Activated CD4-positive, alpha-beta memory T cell treated with anti-CD3 and anti-CD28 coated beads, Interleukin-2, amount 10 ng/mL, durations not matched to agents 7 days and 5 days (primary cell): ENCODE measurements around the gene BRMS1. TPM values are rescaled to one million over a fixed set of nuclear protein-coding genes. Genes with fewer than 3 reads are reported as not detected.
"Not testable (repeated sequence)": the region's sequence is repeated elsewhere in the genome, so short reads cannot be mapped to it uniquely, and the experiment has no call there.

ENCODE experiments used
- CTCF ChIA-PET: fragments of 350-600 bp; sonication (Branson Sonifier 250); formaldehyde crosslinking; loops from one replicate; lab custom pipeline; 2021; ENCODE audit warnings: antibody characterized with exemption, inconsistent platforms; lab: Charles Lee
- POLR2A ChIA-PET: fragments of 350-600 bp; sonication (Branson Sonifier 250); formaldehyde crosslinking; loops from one replicate; lab custom pipeline; 2021; ENCODE audit warnings: antibody characterized with exemption; lab: Charles Lee
- DNase-seq: peaks from one replicate; pipeline ENCODE4 v3.0.0-alpha.2; 2020
- H3K27ac Mint-ChIP-seq: one replicate; pipeline ENCODE4 v1.8.0; 2021; ENCODE audit warnings: mild to moderate bottlenecking, mixed read lengths
- H3K27me3 Mint-ChIP-seq: one replicate; pipeline ENCODE4 v1.8.0; 2021; ENCODE audit warnings: mixed read lengths
- H3K36me3 Mint-ChIP-seq: one replicate; pipeline ENCODE4 v1.8.0; 2021; ENCODE audit warnings: low read depth, mixed read lengths
- H3K4me1 Mint-ChIP-seq: one replicate; pipeline ENCODE4 v1.8.0; 2021; ENCODE audit warnings: mixed read lengths
- H3K4me3 Mint-ChIP-seq: one replicate; pipeline ENCODE4 v1.8.0; 2021; ENCODE audit warnings: mild to moderate bottlenecking, mixed read lengths
- H3K9me3 Mint-ChIP-seq: one replicate; pipeline ENCODE4 v1.8.0; 2021; ENCODE audit warnings: mixed read lengths
- total RNA-seq, 2 experiments: library from RNA; stranded (reverse); gene quantifications; one replicate each; pipeline ENCODE4 v1.2.3, GENCODE V29; 2021

BRMS1 gene
- 10 to 100 TPM; 39.7 to 40.4 TPM for total RNA-seq

DNA sequence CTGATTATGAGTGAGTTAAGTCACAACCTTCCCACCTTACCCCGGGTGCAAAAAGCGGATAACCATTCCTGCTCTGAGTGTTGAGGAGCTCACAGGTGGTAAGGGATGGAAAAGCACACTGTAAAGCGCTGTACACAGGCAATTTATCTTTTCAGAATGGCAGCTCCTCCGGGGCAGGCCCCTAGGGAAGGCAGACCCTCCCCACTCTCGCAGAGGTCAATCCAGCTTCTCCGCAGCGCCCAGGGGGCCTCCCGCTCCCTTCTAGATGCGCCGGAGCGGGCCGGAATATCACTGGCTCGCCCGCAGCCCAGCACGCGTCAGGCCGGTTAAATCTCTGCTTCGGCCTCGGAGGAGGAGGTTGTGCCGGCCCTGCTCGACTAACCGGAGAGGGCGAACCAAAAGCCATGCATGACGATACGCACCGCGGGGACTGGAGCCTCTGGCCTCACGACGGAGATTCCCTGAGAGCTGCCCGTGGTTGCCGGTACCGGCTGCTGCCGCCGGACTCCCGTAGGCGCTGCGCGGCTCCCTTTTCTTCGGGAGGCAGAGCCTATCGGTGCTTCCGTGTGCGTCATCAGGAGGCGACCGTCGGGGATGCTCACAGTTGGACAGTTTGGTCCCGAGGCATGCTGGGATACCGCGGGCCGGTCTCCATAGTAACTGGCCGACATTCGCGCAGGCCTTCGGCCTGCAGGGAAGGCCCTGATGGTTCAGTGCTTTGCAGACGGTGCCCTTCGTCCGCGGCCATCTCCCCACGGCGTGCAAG lies at the start of gene BRMS1:
TSS of gene BRMS1 (minus strand) at position 555 of the 766 bp plus-strand sequence. CDS start 2,870 bp downstream, outside the sequence.
- Mint-ChIP-seq H3K27ac (peak within 1 kb of the TSS; percentile 87), H3K4me1 (peaks cover 51% of the 10 kb centered on the region), H3K27me3 (no peaks in the 10 kb centered on the region), H3K9me3 (no peaks in the 10 kb centered on the region), H3K36me3 (peaks cover 28% of the 10 kb centered on the region), H3K4me3 (peak within 1 kb of the TSS; percentile 96)
- ChIA-PET CTCF (interaction anchor here (0.7 to 4.1 kb wide), 5 partner anchors 18 to 117 kb away, joined by 4 to 25 read pairs (median 6); no protein-coding TSS in a partner anchor), POLR2A (interaction anchor here (0.9 to 3.5 kb wide), 15 partner anchors 8 to 498 kb away, joined by 3 to 23 read pairs (median 5); partner anchors contain the start of genes BANF1, EIF1AD, MRPL11 and RCE1)
- peak; percentile 97 for DNase-seq

DNA sequence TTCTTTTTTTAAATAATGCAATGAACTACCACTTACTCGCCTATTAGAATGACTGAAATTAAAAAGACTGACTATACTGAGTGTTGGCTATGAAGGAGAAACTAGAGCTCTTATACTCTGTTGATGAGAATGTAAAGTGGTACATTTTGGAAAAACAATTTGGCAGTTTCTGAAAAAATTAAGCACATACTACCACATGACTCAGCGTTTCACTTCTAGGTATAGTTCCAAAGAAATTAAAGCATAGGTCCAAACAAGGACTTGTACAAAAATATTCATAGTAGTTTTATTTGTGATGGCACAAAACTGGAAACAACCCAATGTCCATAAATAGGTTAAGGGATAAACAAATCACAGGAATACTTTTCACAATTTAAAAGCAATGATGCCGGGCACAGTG lies 49.0 kb upstream of the BRMS1 start:
- CTCF ChIA-PET = no interaction called here
- DNase-seq = no peak
- H3K36me3 Mint-ChIP-seq = no peaks in the 10 kb centered on the region

DNA sequence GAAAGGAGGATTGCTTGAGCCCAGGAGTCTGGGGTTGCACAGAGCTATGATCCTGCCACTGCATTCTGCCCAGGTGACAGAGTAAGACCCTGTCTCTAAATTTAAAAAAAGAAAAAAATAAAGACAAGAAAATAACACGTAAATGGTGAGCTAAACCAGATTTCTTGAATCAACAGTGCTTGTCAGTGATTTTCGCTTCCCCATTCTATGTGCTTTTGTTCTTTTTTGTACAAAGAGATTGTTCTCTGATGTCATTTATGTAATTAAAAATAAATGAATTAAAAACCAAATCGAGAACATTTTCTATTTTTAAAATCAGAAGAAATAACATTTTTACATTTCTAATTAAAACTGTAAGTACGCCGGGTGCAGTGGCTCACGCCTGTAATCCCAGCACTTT lies 46.4 kb upstream of the BRMS1 start:
- no peak overlapping the region for H3K27ac Mint-ChIP-seq
- POLR2A ChIA-PET = interaction anchor here (1.4 kb wide), 1 partner anchor 19 kb away, joined by 4 read pairs; the partner anchor contains the start of gene SLC29A2
- CTCF ChIA-PET = interaction anchor here (1.3 to 1.4 kb wide), 2 partner anchors 38 to 80 kb away, joined by 3 read pairs; no protein-coding TSS in a partner anchor
- no peak overlapping the region for H3K4me3 Mint-ChIP-seq
- DNase-seq = no peak
- H3K36me3 Mint-ChIP-seq = no peaks in the 10 kb centered on the region
- H3K4me1 Mint-ChIP-seq = peaks cover 2% of the 10 kb centered on the region
- H3K9me3 Mint-ChIP-seq = no peaks in the 10 kb centered on the region
- H3K27me3 Mint-ChIP-seq = peaks cover 7% of the 10 kb centered on the region

More for the DNA sequence above, 49.0 kb upstream of the BRMS1 start:
- Mint-ChIP-seq H3K4me3 (no peak overlapping the region), H3K27ac (no peak overlapping the region), H3K4me1 (no peaks in the 10 kb centered on the region), H3K27me3 (peaks cover 5% of the 10 kb centered on the region), H3K9me3 (no peaks in the 10 kb centered on the region)
- POLR2A ChIA-PET = no interaction called here

- H3K36me3 Mint-ChIP-seq = no peaks in the 10 kb centered on the region
- H3K27ac Mint-ChIP-seq = no peak overlapping the region
- peak; percentile 80 for DNase-seq
- CTCF ChIA-PET = interaction anchor here (0.6 to 2.5 kb wide), 26 partner anchors 8 to 1240 kb away, joined by 3 to 23 read pairs (median 4); partner anchors contain the start of genes BRMS1, DPP3, MRPL11 and SLC29A2
- POLR2A ChIA-PET = interaction anchor here (1.0 to 1.5 kb wide), 2 partner anchors 17 to 44 kb away, joined by 3 to 4 read pairs; partner anchors contain the start of genes BRMS1 and SLC29A2
- H3K4me3 Mint-ChIP-seq = no peak overlapping the region
- H3K9me3 Mint-ChIP-seq = no peaks in the 10 kb centered on the region
- peaks cover 6% of the 10 kb centered on the region for H3K4me1 Mint-ChIP-seq
- peaks cover 6% of the 10 kb centered on the region for H3K27me3 Mint-ChIP-seq
Measured at GRCh38 chr11:66388780-66389386, 44.0 kb upstream of the BRMS1 start.

DNA sequence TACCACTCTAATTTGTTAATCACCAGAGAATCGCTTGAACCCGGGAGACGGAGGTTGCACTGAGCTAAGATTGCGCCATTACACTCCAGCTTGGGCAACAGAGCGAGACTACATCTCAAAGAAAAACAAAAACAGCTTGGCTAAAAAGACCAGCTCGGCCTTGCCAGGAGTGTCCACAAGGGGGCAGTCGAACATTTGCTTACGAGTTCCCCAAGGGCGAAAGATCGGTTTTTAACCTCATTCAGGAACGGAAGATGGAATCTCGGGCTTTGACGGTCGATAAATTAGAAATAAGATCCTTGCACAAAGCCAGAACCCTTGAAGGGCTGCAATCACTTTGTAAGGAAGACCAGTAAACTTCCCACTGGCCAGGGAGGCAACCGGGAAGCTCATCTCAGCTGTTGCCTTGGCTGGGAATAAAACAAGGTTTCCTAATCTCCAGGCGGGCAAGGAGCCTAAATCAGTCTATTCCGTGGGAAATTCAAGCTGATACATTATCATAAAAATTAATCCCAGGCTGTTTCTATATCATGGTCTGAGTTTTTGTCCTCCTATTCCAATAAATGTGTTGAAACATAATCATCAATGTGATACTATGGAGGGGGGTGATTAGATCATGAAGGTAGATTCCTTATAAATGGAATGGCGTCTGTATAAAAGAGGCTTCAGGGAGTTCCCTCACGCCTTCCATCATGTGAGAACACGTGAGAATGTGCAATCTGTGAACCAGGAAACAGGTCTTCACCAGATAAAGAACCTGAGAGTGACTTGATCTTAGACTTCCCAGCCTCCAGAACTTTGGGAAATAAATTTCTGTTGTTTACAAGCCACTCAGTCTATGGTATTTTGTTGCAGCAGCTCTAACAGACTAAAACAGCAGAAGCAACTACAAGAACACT lies 41.5 kb upstream of the BRMS1 start:
- ChIA-PET POLR2A (interaction anchor here (0.6 to 1.5 kb wide), 4 partner anchors 9 to 1083 kb away, joined by 3 to 4 read pairs (median 4); no protein-coding TSS in a partner anchor), CTCF (interaction anchor here (0.6 to 6.5 kb wide), 38 partner anchors 10 to 860 kb away, joined by 3 to 52 read pairs (median 4); partner anchors contain the start of genes BRMS1, KCNK7, MRPL11 and PELI3)
- peak; percentile 83 for DNase-seq
- no peaks in the 10 kb centered on the region for H3K36me3 Mint-ChIP-seq
- H3K27me3 Mint-ChIP-seq = peaks cover 7% of the 10 kb centered on the region
- H3K4me1 Mint-ChIP-seq = peaks cover 6% of the 10 kb centered on the region
- H3K27ac Mint-ChIP-seq = no peak overlapping the region
- no peaks in the 10 kb centered on the region for H3K9me3 Mint-ChIP-seq
- H3K4me3 Mint-ChIP-seq = peak overlapping the region; percentile 12

- not testable (repeated sequence) for H3K36me3 Mint-ChIP-seq, H3K27ac Mint-ChIP-seq, DNase-seq, H3K4me3 Mint-ChIP-seq, H3K4me1 Mint-ChIP-seq, H3K9me3 Mint-ChIP-seq
- ChIA-PET POLR2A (interaction anchor here (0.9 to 1.2 kb wide), 2 partner anchors 12 to 73 kb away, joined by 3 to 4 read pairs; no protein-coding TSS in a partner anchor), CTCF (interaction anchor here (0.9 to 6.5 kb wide), 4 partner anchors 19 to 73 kb away, joined by 3 to 52 read pairs (median 19); partner anchors contain the start of gene MRPL11)
- H3K27me3 Mint-ChIP-seq = peaks cover 12% of the 10 kb centered on the region
Measured at GRCh38 chr11:66384316-66384715, 39.4 kb upstream of the BRMS1 start.

GRCh38 chr11:66380264-66380663 lies 35.4 kb upstream of the BRMS1 start:
- CTCF ChIA-PET = interaction anchor here (0.7 to 2.0 kb wide), 3 partner anchors 9 to 68 kb away, joined by 3 to 11 read pairs (median 7); no protein-coding TSS in a partner anchor
- H3K4me1 Mint-ChIP-seq, H3K27ac Mint-ChIP-seq, H3K4me3 Mint-ChIP-seq, POLR2A ChIA-PET, DNase-seq, H3K36me3 Mint-ChIP-seq, H3K9me3 Mint-ChIP-seq: not testable (repeated sequence)
- peaks cover 11% of the 10 kb centered on the region for H3K27me3 Mint-ChIP-seq

GRCh38 chr11:66373690-66374287 lies 28.9 kb upstream of the BRMS1 start:
- not testable (repeated sequence) for H3K4me3 Mint-ChIP-seq, H3K9me3 Mint-ChIP-seq, H3K36me3 Mint-ChIP-seq, H3K27me3 Mint-ChIP-seq, H3K27ac Mint-ChIP-seq, DNase-seq
- peaks cover 19% of the 10 kb centered on the region for H3K4me1 Mint-ChIP-seq
- POLR2A ChIA-PET = interaction anchor here (0.6 kb wide), 1 partner anchor 12 kb away, joined by 3 read pairs; no protein-coding TSS in a partner anchor
- CTCF ChIA-PET = interaction anchor here (0.7 to 4.0 kb wide), 4 partner anchors 8 to 15 kb away, joined by 4 to 24 read pairs (median 8); no protein-coding TSS in a partner anchor

DNA sequence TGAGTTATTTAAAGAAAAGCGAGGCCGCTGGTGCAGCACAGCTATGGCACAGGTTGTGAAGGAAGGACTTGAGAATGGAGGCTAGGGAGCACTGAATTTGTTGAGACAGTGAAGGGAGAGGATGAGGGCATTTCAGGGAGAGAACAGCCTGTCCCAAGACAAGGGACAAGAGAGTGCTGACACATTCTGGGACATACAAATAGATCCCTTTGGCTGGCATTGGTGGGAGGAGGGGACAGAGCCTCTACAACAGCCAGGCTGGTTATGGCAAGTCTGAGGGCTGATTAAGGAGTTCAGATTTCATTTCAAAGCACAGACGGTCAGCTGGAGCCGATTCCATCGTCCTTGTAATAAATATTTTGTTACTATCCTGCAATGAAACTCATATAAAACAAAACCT lies 28.4 kb upstream of the BRMS1 start:
- Mint-ChIP-seq H3K4me3 (peak overlapping the region; percentile 13), H3K9me3 (no peaks in the 10 kb centered on the region), H3K4me1 (peaks cover 19% of the 10 kb centered on the region), H3K36me3 (no peaks in the 10 kb centered on the region), H3K27me3 (peaks cover 9% of the 10 kb centered on the region), H3K27ac (no peak overlapping the region)
- ChIA-PET CTCF (interaction anchor here (2.1 to 4.0 kb wide), 3 partner anchors 10 to 16 kb away, joined by 8 to 24 read pairs (median 8); no protein-coding TSS in a partner anchor), POLR2A (no interaction called here)
- DNase-seq = no peak

GRCh38 chr11:66371627-66372415 lies 26.9 kb upstream of the BRMS1 start, which contains the start of gene SLC29A2:
SLC29A2 (minus strand) TSS chr11:66371760; CDS start chr11:66371591, 169 bp downstream.
- peaks cover 7% of the 10 kb centered on the region for H3K27me3 Mint-ChIP-seq
- peak within 1 kb of the TSS; percentile 80 for H3K4me3 Mint-ChIP-seq
- H3K36me3 Mint-ChIP-seq = no peaks in the 10 kb centered on the region
- ChIA-PET POLR2A (interaction anchor here (0.6 to 3.7 kb wide), 17 partner anchors 8 to 756 kb away, joined by 3 to 23 read pairs (median 4); partner anchors contain the start of genes BRMS1, MRPL11, PELI3 and RIN1), CTCF (interaction anchor here (0.7 to 4.0 kb wide), 9 partner anchors 8 to 85 kb away, joined by 3 to 24 read pairs (median 5); partner anchors contain the start of gene MRPL11)
- DNase-seq = peak; percentile 79
- no peaks in the 10 kb centered on the region for H3K9me3 Mint-ChIP-seq
- H3K4me1 Mint-ChIP-seq = peaks cover 19% of the 10 kb centered on the region
- H3K27ac Mint-ChIP-seq = peak within 1 kb of the TSS; percentile 91
